ENCODE data around the gene BRWD1. TPM values are rescaled to one million over a fixed set of nuclear protein-coding genes. Genes with fewer than 3 reads are reported as not detected.
"Not testable (repeated sequence)": the region's sequence is repeated elsewhere in the genome, so short reads cannot be mapped to it uniquely, and the experiment has no call there.

The BRWD1 gene
- total RNA-seq, 2 donors from 2014 or later = 29.3 to 46.7 TPM

DNA sequence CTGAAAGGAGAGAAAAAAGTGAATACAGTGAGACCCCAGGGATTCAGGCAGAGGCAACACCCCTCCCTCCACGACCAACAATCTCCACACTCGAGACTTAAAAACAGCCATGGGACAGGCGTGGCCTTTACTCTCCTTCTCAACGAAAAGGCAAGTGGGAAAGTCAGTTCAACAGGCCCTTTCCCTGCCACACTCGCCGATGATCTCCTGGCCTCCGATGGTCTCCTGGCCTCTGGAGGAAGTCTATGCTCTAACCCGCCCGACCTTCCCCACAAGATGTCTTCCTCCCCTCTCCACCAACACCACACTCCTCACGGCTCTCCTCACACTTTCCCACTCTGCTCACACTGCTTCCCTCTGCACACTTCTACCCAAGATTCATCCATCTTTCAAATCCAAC, 137.8 kb downstream of the BRWD1 start:
- no peak for DNase-seq (ENCODE audit: low spot score in 2 of 2)
- H3K27ac Mint-ChIP-seq = peak overlapping the region; percentile 24 to 84
- H3K36me3 Mint-ChIP-seq = peaks cover 6 to 30% of the 10 kb centered on the region in 2 donors
- no peaks in the 10 kb centered on the region for H3K9me3 Mint-ChIP-seq
- no peak for ATAC-seq

DNA sequence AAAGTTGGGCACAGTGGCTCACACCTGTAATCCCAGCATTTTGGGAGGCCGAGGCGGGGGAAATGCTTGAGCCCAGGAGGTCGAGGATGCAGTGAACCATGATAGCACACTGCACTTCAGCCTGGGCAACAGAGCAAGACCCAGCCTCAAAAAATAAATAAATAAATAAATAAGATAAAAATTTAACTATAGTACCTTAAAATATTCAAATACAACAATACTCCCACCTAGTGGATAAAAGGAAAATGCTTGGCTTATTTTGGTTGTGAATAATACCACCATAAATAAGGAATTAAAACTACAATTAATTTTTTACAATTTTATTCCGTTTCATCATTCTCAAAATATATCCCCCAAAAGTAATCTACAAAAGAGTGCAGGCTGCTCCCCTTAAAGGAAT, 138.3 kb downstream of the BRWD1 start:
- H3K9me3 Mint-ChIP-seq = no peaks in the 10 kb centered on the region
- no peak overlapping the region for H3K27ac Mint-ChIP-seq
- peaks cover 6 to 25% of the 10 kb centered on the region in 2 donors for H3K36me3 Mint-ChIP-seq
- ATAC-seq (no peak), DNase-seq (ENCODE audit: low spot score in 2 of 2) (no peak)

DNA sequence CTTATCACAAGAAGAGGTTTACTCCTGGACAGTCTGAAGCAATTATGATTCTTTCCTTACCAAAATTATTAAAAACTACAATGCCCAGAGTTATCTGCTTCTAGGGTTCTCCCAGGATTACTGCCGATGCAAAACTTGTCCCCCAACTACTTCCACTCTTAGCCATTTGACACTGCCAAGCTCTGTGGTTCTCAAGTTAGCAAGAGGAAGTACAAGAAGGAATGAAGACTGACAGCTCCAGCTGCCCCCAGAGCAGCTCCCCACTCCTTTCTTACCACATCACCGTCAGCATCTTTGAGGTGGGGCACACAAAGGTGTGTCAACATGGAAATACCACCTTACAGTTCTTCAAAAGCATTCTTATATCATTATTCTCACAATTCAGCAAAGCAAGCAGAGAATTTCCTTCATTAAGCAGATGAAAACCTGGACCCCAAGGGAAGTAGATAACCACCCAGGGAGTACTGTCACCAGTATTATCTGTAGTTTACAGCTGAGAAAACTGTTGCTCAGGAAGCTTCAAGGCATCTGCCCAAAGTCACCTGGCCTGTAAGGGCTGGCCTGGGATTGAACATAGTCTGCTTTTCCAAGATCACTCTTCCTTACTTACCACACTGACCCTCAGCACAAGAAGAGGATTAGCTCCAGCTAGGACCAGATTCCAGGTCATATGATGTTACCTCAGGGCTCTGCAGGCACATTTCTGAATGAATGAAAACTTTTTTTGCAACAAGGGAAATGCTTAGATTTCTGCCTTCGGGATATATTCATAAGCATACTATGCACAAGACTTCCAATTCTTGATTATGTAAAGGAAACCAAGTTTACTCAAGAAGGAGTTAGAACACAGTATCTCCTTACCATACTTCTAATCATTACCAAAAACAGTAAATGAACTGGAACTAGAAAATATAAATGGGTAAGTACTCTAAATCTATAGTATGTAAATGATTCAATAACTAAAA, 139.4 kb downstream of the BRWD1 start:
- H3K36me3 Mint-ChIP-seq = peaks cover 6 to 14% of the 10 kb centered on the region in 2 donors
- no peak for ATAC-seq
- DNase-seq (ENCODE audit: low spot score in 2 of 2) = no peak
- no peaks in the 10 kb centered on the region for H3K9me3 Mint-ChIP-seq
- H3K27ac Mint-ChIP-seq = peak overlapping the region in 1 of 2 donors; percentile 22

DNA sequence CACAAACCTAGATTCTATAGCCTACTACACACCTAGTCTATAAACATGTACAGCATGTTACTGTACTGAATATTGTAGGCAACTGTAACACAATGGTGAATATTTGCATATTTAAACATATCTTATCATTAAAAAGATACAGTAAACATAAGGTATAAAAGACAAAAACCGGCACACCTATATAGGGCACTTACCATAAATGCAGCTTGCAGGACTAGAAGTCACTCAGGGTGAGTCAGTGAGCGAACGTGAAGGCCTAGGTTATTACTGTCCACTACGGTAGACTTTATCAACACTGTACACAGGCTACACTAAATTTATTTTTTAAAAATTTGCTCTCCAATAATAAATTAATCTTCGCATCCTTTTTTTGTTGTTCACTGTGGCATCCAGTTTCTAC, 143.5 kb downstream of the BRWD1 start:
- peaks cover 0 to 6% of the 10 kb centered on the region in 2 donors for H3K36me3 Mint-ChIP-seq
- H3K27ac Mint-ChIP-seq = no peak overlapping the region
- peaks cover 0 to 5% of the 10 kb centered on the region in 2 donors for H3K9me3 Mint-ChIP-seq
- no peak for ATAC-seq
- no peak for DNase-seq (ENCODE audit: low spot score in 2 of 2)

DNA sequence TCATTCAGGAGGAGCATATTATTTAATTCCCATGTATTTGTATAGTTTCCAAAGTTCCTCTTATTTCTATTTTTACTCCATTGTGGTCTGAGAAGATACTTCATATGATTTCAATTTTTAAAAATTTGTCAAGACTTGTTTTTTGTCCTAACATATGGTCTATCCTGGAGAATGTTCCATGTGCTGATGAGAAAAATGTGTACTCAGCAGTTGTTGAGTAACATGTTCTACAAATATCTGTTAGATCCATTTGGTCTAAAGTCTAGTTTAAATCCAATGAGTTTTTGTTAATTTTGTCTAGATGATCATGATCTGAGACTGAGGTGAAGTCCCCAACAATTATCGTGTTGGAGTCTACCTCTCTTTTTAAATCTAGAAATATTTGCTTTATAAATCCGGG, 144.6 kb downstream of the BRWD1 start:
- Mint-ChIP-seq H3K27ac (no peak overlapping the region), H3K9me3 (peaks cover under 1 to 5% of the 10 kb centered on the region in 2 donors), H3K36me3 (peaks cover under 1 to 8% of the 10 kb centered on the region in 2 donors)
- DNase-seq (ENCODE audit: low spot score in 2 of 2) = no peak
- ATAC-seq = no peak

DNA sequence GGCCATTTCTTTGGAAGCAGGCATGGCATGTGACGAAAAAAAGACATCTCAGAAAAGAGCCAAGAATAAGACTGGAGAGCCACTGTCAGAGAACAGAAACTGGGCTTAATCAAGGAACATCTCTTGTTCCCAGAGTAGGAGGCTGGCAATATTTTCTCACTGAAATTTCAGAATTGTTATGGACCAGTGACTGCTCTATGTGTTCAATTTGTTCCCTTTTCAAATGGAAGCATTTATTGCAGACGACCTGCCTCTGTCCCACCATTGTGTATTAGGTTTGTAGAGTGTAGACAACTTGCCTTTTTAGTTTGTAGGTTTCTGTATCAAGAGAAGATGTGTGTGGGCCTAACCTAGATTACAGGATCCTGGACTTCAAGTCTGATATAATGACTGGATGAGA, 148.9 kb downstream of the BRWD1 start:
- H3K27ac Mint-ChIP-seq = no peak overlapping the region
- peaks cover 6 to 11% of the 10 kb centered on the region in 2 donors for H3K9me3 Mint-ChIP-seq
- H3K36me3 Mint-ChIP-seq = peaks cover 6 to 8% of the 10 kb centered on the region in 2 donors
- ATAC-seq (no peak), DNase-seq (ENCODE audit: low spot score in 2 of 2) (no peak)

DNA sequence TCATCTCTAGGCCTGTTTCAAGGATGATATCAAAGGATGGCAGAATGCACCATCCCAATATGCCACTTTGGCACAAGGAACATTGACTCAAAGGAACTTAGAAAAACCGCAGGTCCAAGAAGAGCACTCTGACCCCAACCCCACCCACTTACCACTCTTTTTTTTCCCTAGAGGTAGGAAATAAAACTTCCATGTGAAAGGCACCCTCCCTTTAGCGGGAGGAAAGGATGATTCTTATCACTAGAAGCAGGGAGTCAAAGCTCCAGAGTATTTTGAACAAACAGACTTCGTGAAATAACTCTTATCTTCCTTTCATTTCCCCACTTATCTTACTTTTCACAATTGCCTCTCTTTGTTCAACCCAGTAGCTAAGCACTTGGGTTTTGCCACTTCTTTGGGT, 152.4 kb downstream of the BRWD1 start:
- no peak for ATAC-seq
- H3K36me3 Mint-ChIP-seq = peaks cover 6 to 8% of the 10 kb centered on the region in 2 donors
- H3K27ac Mint-ChIP-seq = no peak overlapping the region
- H3K9me3 Mint-ChIP-seq = peaks cover 6 to 11% of the 10 kb centered on the region in 2 donors
- DNase-seq (ENCODE audit: low spot score in 2 of 2) = no peak

DNA sequence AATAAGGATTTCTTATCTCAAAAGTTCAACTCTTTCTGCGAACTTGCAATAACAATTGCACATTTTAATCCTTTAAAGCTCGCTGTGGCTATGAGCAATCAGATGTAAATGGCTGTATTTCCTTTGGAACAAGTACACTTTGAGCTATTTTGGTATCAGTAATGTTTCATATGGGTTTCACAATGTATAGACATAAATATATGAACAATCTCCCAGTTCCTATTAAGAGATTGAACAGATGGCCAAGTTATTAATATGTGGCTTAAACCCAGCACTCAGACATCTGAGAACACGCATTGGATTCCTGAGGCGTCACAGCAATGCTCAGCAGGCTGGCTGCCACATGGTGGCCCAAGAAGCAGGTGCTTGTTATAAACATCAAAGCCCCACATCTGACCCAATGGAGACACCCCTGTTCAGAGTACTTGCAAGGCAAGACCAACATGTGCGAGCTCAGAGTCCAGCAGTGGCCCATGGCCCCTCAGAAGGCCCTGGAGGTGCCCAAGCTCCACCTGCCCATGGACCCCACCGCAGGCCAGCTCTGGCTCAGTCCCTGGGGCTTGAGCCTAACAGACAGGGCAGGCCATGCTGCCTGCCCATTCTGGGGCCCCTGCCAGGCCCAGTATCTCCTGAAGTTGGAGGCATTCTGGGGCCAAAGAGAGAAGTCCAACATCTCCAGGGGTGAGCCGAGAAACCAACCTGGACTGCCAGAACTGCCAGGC, 153.9 kb downstream of the BRWD1 start:
- peaks cover 6% of the 10 kb centered on the region in 2 donors for H3K9me3 Mint-ChIP-seq
- ATAC-seq = no peak

DNA sequence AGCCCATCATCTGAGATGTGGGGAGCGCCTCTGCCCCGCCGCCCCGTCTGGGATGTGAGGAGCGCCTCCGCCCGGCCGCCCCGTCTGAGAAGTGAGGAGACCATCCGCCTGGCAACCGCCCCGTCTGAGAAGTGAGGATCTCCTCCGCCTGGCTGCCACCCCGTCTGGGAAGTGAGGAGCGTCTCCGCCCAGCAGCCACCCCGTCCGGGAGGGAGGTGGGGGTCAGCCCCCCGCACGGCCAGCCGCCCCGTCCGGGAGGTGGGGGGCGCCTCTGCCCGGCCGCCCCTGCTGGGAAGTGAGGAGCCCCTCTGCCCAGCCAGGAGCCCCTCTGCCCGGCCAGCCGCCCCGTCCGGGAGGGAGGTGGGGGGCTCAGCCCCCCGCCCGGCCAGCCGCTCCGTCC, 156.2 kb downstream of the BRWD1 start:
- not testable (repeated sequence) for H3K9me3 Mint-ChIP-seq; DNase-seq (ENCODE audit: low spot score in 2 of 2); ATAC-seq; H3K27ac Mint-ChIP-seq; H3K36me3 Mint-ChIP-seq

More for the DNA sequence above, 153.9 kb downstream of the BRWD1 start:
- Mint-ChIP-seq H3K36me3 (peaks cover 3 to 6% of the 10 kb centered on the region in 2 donors), H3K27ac (no peak overlapping the region)
- DNase-seq (ENCODE audit: low spot score in 2 of 2) = no peak

DNA sequence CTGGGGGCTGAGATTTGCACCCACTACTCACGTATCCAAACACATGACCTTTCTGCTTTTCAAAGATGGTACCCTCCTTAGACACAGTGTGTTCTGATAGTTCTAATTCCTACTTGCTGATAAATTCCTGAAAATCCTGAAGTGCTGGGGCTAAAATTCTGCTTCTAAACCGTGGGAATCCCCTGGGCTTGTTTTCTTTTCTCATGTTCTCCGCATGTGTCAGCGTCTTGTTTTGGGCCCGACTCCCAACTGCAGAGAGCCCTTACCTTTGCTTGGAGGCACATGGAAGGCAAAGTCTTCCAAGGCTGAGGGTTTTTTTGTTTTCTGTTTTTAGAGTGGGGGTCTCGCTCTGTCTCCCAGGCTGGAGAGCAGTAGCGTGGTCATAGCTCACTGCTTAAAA, 157.4 kb downstream of the BRWD1 start:
- Mint-ChIP-seq H3K9me3 (no peaks in the 10 kb centered on the region), H3K36me3 (no peaks in the 10 kb centered on the region), H3K27ac (peak overlapping the region in 1 of 2 donors; percentile 22)
- ATAC-seq = no peak
- no peak for DNase-seq (ENCODE audit: low spot score in 2 of 2)

DNA sequence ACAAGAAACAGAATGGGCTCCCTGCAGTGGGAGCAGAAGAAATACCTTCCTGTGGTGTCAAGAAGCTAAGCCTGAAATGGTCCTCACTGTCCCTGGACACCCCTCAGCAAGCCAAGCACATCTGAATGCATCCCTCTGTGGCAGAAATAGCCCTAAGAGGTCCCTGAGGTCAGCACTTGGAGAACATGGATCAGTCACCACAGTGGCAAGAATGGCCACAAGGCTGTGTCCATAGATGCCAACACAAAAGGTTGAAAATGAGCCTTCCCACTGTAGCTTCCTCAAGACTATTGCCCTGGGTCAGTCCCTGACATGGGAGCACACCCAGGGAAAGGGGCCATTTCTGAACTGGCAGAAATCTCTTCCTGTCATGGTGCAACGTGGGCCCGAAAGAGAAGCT, 157.9 kb downstream of the BRWD1 start:
- H3K36me3 Mint-ChIP-seq = no peaks in the 10 kb centered on the region
- ATAC-seq = no peak
- DNase-seq (ENCODE audit: low spot score in 2 of 2) = no peak
- H3K9me3 Mint-ChIP-seq = no peaks in the 10 kb centered on the region
- H3K27ac Mint-ChIP-seq = no peak overlapping the region

DNA sequence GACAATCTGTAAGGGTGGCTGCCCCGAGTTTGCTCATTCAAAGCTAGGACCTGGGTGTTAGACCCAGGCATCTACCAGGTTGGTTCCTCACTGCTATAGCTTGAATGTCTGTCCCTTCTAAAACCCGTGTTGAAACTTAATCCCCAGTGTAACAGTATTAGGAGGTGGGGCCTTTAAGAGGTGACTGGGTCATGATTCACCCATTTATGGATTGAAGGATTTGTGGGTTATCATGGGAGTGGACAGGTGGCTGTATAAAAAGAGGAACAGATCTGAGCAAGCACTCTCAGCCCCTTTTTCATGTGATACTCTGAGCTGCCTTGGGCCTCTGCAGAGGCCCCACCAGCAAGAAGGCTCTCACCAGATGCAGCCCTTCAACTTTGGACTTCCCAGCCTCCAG, 159.6 kb downstream of the BRWD1 start:
- DNase-seq (ENCODE audit: low spot score in 2 of 2) (no peak), ATAC-seq (no peak)
- Mint-ChIP-seq H3K27ac (no peak overlapping the region), H3K9me3 (no peaks in the 10 kb centered on the region), H3K36me3 (no peaks in the 10 kb centered on the region)

DNA sequence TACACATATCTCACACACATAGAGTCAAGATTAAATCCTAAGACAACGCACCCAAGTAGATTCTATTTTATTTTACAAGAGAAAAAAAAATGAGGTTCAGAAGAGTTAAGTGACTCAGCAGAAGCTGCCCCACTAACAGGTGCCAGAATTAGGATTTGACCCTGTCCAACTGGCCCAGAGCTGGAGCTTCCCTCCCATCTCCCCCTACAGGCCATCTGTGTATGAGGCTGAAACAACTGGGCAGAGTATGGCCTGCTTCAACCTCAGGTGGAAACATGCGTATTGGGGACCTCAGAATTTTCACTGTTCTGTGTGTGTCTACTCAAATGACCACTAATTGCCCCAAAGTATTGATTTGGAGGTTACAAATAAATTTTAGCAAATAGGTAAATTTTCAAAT, 160.1 kb downstream of the BRWD1 start:
- no peaks in the 10 kb centered on the region for H3K9me3 Mint-ChIP-seq
- no peak overlapping the region for H3K27ac Mint-ChIP-seq
- no peaks in the 10 kb centered on the region for H3K36me3 Mint-ChIP-seq
- DNase-seq (ENCODE audit: low spot score in 2 of 2) (no peak), ATAC-seq (no peak)

DNA sequence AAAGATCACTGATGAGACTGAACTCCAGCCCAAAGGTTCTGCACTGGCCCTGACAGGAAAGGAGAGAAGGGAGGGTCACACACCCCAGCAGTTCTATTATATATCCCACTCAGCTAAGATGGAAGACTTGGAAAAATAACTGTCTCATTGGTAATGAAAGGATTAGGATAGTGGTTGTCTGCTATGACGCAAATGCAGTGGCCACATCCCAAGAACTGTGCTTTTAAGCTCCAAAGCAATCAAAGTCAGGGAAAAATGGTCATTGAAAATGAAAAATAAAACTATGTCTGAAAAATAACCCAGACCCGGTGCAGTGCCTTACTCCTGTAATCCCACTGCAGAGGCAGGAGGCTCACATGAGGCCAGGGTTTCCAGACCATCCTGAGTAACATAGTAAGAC, 161.2 kb downstream of the BRWD1 start:
- DNase-seq (ENCODE audit: low spot score in 2 of 2) = no peak
- ATAC-seq = no peak
- Mint-ChIP-seq H3K36me3 (no peaks in the 10 kb centered on the region), H3K27ac (peak overlapping the region in 1 of 2 donors; percentile 55), H3K9me3 (no peaks in the 10 kb centered on the region)

DNA sequence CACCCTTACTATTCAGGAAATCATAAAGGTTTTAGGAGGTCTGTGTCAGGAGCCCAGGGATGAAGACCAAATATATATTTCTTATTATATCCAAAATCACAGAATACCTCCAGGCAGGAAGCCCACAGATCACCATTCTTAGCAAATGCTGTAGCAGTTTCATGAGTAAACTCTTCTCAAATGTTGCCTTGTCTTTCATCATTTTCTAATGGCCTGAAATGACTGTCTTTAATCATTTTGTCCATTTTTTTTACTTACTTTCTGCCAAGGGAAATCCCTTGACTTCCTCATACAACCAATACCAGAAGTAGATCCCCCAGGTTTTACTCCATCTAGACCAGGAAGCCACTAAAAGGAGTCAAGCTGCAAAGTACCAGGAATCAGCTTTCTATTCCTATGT, 162.6 kb downstream of the BRWD1 start:
- Mint-ChIP-seq H3K36me3 (no peaks in the 10 kb centered on the region), H3K27ac (no peak overlapping the region), H3K9me3 (no peaks in the 10 kb centered on the region)
- ATAC-seq (no peak), DNase-seq (ENCODE audit: low spot score in 2 of 2) (no peak)

DNA sequence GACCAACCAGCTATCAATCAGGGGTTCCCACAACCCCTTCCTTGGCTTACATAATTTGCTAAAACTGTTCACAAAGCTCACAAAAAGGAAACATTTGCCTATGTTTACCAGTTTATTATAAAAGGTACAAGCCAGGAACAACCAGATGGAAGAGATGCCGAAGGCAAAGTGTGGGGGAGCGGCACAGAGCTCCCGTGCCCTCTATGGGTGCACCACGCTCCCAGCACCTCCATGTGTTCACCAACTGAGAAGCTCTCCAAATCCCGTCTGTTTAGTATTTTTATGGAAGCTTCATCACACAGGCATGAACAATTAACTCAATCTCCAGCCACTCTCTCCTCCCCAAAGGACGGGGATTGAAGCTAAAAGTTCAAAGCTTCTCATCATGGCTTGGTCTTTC, 163.1 kb downstream of the BRWD1 start:
- Mint-ChIP-seq H3K27ac (no peak overlapping the region), H3K36me3 (no peaks in the 10 kb centered on the region), H3K9me3 (no peaks in the 10 kb centered on the region)
- DNase-seq (ENCODE audit: low spot score in 2 of 2) (no peak), ATAC-seq (no peak)

DNA sequence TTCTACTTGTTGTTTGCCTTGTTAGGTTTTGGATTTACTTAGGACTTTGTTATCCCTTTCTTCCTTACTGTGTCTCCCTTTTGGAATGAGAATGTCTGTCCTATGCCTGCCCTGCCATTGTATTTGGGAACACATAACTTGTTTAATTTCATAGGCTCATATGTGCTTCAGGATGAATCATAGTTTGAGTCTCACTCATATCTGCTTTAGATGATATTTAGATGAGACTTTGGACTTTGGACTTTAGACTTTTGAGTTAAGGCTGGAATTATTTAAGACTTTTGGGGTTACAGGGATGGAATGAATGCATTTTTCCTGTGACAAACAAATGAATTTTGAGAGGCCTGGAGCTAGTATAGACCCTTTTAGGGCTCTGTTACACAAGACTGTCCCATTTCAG, 163.6 kb downstream of the BRWD1 start:
- no peaks in the 10 kb centered on the region for H3K9me3 Mint-ChIP-seq
- H3K36me3 Mint-ChIP-seq = no peaks in the 10 kb centered on the region
- DNase-seq (ENCODE audit: low spot score in 2 of 2) = no peak
- H3K27ac Mint-ChIP-seq = no peak overlapping the region
- ATAC-seq = no peak

All from activated naive CD4-positive, alpha-beta T cell treated with anti-CD3 and anti-CD28 coated beads, Interleukin-2, amount 50 U/mL, for 72 hours (primary cell).